ENCODE measurements around the gene WBP1. TPM values are rescaled to one million over a fixed set of nuclear protein-coding genes. Genes with fewer than 3 reads are reported as not detected.
"Not testable (repeated sequence)": the region's sequence is repeated elsewhere in the genome, so short reads cannot be mapped to it uniquely, and the experiment has no call there.

The WBP1 gene
- total RNA-seq, 1 donor from 2014 or later: 38.2 TPM

- peak overlapping the region; percentile 60 for H3K9ac ChIP-seq
These were observed 23.2 kb downstream of the WBP1 start for GRCh38 chr2:74481431-74481830.

GRCh38 chr2:74481961-74482800, 23.9 kb downstream of the WBP1 start:
- peaks cover 8% of the 10 kb centered on the region for H3K4me1 ChIP-seq
- no peak overlapping the region for H3K27ac ChIP-seq
- peaks cover 3% of the 10 kb centered on the region for H3K27me3 Mint-ChIP-seq (ENCODE audit: insufficient read depth, low read depth)
- no peaks in the 10 kb centered on the region for H3F3A ChIP-seq (ENCODE audit: low read depth)
- peak overlapping the region; percentile 97 for H3K4me2 ChIP-seq
- peak; percentile 74 for DNase-seq (ENCODE audit: low spot score)
- no peaks in the 10 kb centered on the region for H3K36me3 ChIP-seq
- H3K4me3 ChIP-seq: peak overlapping the region; percentile 81
- no peak for TF ChIP-seq EZH2phosphoT487 (IDR thresholded peaks at IDR 0.05)
- TF ChIP-seq EZH2 (IDR thresholded peaks at IDR 0.05): no peak
- no peak for TF ChIP-seq CTCF (IDR thresholded peaks at IDR 0.05)
- H4K20me1 ChIP-seq (ENCODE audit: low read depth): peaks cover 22% of the 10 kb centered on the region
- no peaks in the 10 kb centered on the region for H3K9me3 ChIP-seq (ENCODE audit: low read depth)
- H3K4me3 Mint-ChIP-seq: peak overlapping the region; percentile 100
- peaks cover 15% of the 10 kb centered on the region for H3K36me3 Mint-ChIP-seq
- H2AFZ ChIP-seq (replicated peaks): peak overlapping the region; percentile 87
- H3K27ac Mint-ChIP-seq: no peak overlapping the region
- no peaks in the 10 kb centered on the region for H3K9me3 Mint-ChIP-seq
- peaks cover 33% of the 10 kb centered on the region for H3K79me2 ChIP-seq (ENCODE audit: low read depth)
- H3K4me1 Mint-ChIP-seq: peaks cover 21% of the 10 kb centered on the region
- peak overlapping the region; percentile 60 for H3K9ac ChIP-seq
- H3K27me3 ChIP-seq: no peaks in the 10 kb centered on the region

More at GRCh38 chr2:74481431-74481830, 23.2 kb downstream of the WBP1 start:
- no peaks in the 10 kb centered on the region for H3K9me3 Mint-ChIP-seq
- peaks cover 3% of the 10 kb centered on the region for H3K27me3 Mint-ChIP-seq (ENCODE audit: insufficient read depth, low read depth)
- no peaks in the 10 kb centered on the region for H3F3A ChIP-seq (ENCODE audit: low read depth)
- H2AFZ ChIP-seq (replicated peaks): no peak overlapping the region
- H3K4me3 ChIP-seq: peak overlapping the region; percentile 81
- H3K36me3 Mint-ChIP-seq: peaks cover 13% of the 10 kb centered on the region
- H3K4me3 Mint-ChIP-seq: peak overlapping the region; percentile 100
- H3K79me2 ChIP-seq (ENCODE audit: low read depth): peaks cover 33% of the 10 kb centered on the region
- no peak overlapping the region for H3K27ac ChIP-seq
- H4K20me1 ChIP-seq (ENCODE audit: low read depth): peaks cover 22% of the 10 kb centered on the region
- H3K27ac Mint-ChIP-seq: no peak overlapping the region
- DNase-seq (ENCODE audit: low spot score): no peak
- H3K4me2 ChIP-seq: peak overlapping the region; percentile 97
- H3K36me3 ChIP-seq: no peaks in the 10 kb centered on the region
- H3K4me1 Mint-ChIP-seq: peaks cover 21% of the 10 kb centered on the region
- H3K27me3 ChIP-seq: no peaks in the 10 kb centered on the region
- peaks cover 8% of the 10 kb centered on the region for H3K4me1 ChIP-seq
- TF ChIP-seq CTCF (IDR thresholded peaks at IDR 0.05) (no peak), EZH2 (IDR thresholded peaks at IDR 0.05) (no peak), EZH2phosphoT487 (IDR thresholded peaks at IDR 0.05) (no peak)
- no peaks in the 10 kb centered on the region for H3K9me3 ChIP-seq (ENCODE audit: low read depth)

GRCh38 chr2:74482801-74483674, 24.8 kb downstream of the WBP1 start, which contains the start of the genes CCDC142 and TTC31:
CCDC142 (minus strand) TSS chr2:74482998; CDS start chr2:74482837, 161 bp downstream.
TTC31 (plus strand) TSS chr2:74483081; CDS start chr2:74483096, 15 bp downstream.
- H3K27ac ChIP-seq: no peak within 1 kb of the TSS
- peak within 1 kb of the TSS; percentile 97 for H3K4me2 ChIP-seq
- H2AFZ ChIP-seq (replicated peaks): peak within 1 kb of the TSS; percentile 87
- H3K9ac ChIP-seq: peak within 1 kb of the TSS; percentile 60
- TF ChIP-seq EZH2 (IDR thresholded peaks at IDR 0.05): no peak
- peak; percentile 93 for TF ChIP-seq CTCF (IDR thresholded peaks at IDR 0.05)
- no peaks in the 10 kb centered on the region for H3K36me3 ChIP-seq
- no peaks in the 10 kb centered on the region for H3K9me3 ChIP-seq (ENCODE audit: low read depth)
- Mint-ChIP-seq H3K4me1 (peaks cover 21% of the 10 kb centered on the region), H3K27ac (peak within 1 kb of the TSS; percentile 99), H3K36me3 (peaks cover 10% of the 10 kb centered on the region), H3K27me3 (ENCODE audit: insufficient read depth, low read depth) (peaks cover 3% of the 10 kb centered on the region), H3K4me3 (peak within 1 kb of the TSS; percentile 100), H3K9me3 (no peaks in the 10 kb centered on the region)
- H3F3A ChIP-seq (ENCODE audit: low read depth): no peaks in the 10 kb centered on the region
- DNase-seq (ENCODE audit: low spot score): peak; percentile 97
- peaks cover 8% of the 10 kb centered on the region for H3K4me1 ChIP-seq
- peak within 1 kb of the TSS; percentile 81 for H3K4me3 ChIP-seq
- no peaks in the 10 kb centered on the region for H3K27me3 ChIP-seq
- peaks cover 33% of the 10 kb centered on the region for H3K79me2 ChIP-seq (ENCODE audit: low read depth)
- peaks cover 22% of the 10 kb centered on the region for H4K20me1 ChIP-seq (ENCODE audit: low read depth)

- H3K9me3 ChIP-seq (ENCODE audit: low read depth); H3F3A ChIP-seq (ENCODE audit: low read depth); H3K27me3 Mint-ChIP-seq (ENCODE audit: insufficient read depth, low read depth); H3K4me1 ChIP-seq; H3K27ac ChIP-seq; H3K36me3 ChIP-seq; H3K9me3 Mint-ChIP-seq; H3K27me3 ChIP-seq; DNase-seq (ENCODE audit: low spot score); H3K9ac ChIP-seq: not testable (repeated sequence)
- Histone ChIP-seq H4K20me1 (ENCODE audit: low read depth) (peaks cover 23% of the 10 kb centered on the region), H2AFZ (replicated peaks) (peak overlapping the region; percentile 84), H3K4me3 (peak overlapping the region; percentile 81), H3K4me2 (peak overlapping the region; percentile 97), H3K79me2 (ENCODE audit: low read depth) (peaks cover 33% of the 10 kb centered on the region)
- Mint-ChIP-seq H3K36me3 (peaks cover 10% of the 10 kb centered on the region), H3K27ac (peak overlapping the region; percentile 27), H3K4me1 (peaks cover 21% of the 10 kb centered on the region), H3K4me3 (peak overlapping the region; percentile 100)
These were observed 25.5 kb downstream of the WBP1 start for GRCh38 chr2:74483675-74484164.
